BLaER1 (cell line): ENCODE results near the gene NDUFAF3.

Experiments used
- H3K27ac ChIP-seq: shearing (Covaris generic); formaldehyde crosslinking; 2 replicates; pipeline ENCODE4 v1.8.1; 2022
- H3K27me3 ChIP-seq: shearing (Covaris generic); formaldehyde crosslinking; 2 replicates; pipeline ENCODE4 v1.8.1; 2022
- H3K36me3 ChIP-seq: shearing (Covaris generic); formaldehyde crosslinking; 2 replicates; pipeline ENCODE4 v1.8.1; 2022
- H3K4me1 ChIP-seq: shearing (Covaris generic); formaldehyde crosslinking; 2 replicates; pipeline ENCODE4 v1.8.1; 2022
- H3K4me2 ChIP-seq: shearing (Covaris generic); formaldehyde crosslinking; 2 replicates; pipeline ENCODE4 v1.8.1; 2022
- H3K4me3 ChIP-seq: shearing (Covaris generic); formaldehyde crosslinking; 2 replicates; pipeline ENCODE4 v1.8.1; 2022
- H3K9ac ChIP-seq: shearing (Covaris generic); formaldehyde crosslinking; 2 replicates; pipeline ENCODE4 v1.8.1; 2022
- H3K9me3 ChIP-seq: shearing (Covaris generic); formaldehyde crosslinking; 2 replicates; pipeline ENCODE4 v1.8.1; 2022
- H4K20me1 ChIP-seq: shearing (Covaris generic); formaldehyde crosslinking; 2 replicates; pipeline ENCODE4 v1.8.1; 2022
- Cebpa-rat ChIP-seq: shearing (Covaris generic); IDR thresholded peaks from 2 replicates; pipeline ENCODE4 v1.8.1; 2022

The NDUFAF3 gene

GRCh38 chr3:49021813-49022687 is at the start of gene NDUFAF3:
Gene NDUFAF3, plus strand, starts transcription at chr3:49022121. Its CDS starts 24 bp downstream, at chr3:49022145.
- Histone ChIP-seq H3K9me3 (no peaks in the 10 kb centered on the region), H3K36me3 (peaks cover 44% of the 10 kb centered on the region), H3K27ac (peak within 1 kb of the TSS; percentile 100), H4K20me1 (peaks cover 55% of the 10 kb centered on the region), H3K4me1 (peaks cover 61% of the 10 kb centered on the region), H3K9ac (peak within 1 kb of the TSS; percentile 100), H3K27me3 (no peaks in the 10 kb centered on the region), H3K4me3 (peak within 1 kb of the TSS; percentile 96), H3K4me2 (peak within 1 kb of the TSS; percentile 97)
- TF ChIP-seq Cebpa-rat: no peak

GRCh38 chr3:48974076-48974864 is 47.7 kb upstream of the NDUFAF3 start:
- Histone ChIP-seq H3K27ac (no peak overlapping the region), H3K4me2 (no peak overlapping the region), H3K4me1 (no peaks in the 10 kb centered on the region), H3K9ac (no peak overlapping the region), H4K20me1 (peaks cover 10% of the 10 kb centered on the region; the same call in 1 of the 2 replicates), H3K36me3 (peaks cover 99% of the 10 kb centered on the region), H3K9me3 (no peaks in the 10 kb centered on the region), H3K4me3 (no peak overlapping the region), H3K27me3 (no peaks in the 10 kb centered on the region)
- TF ChIP-seq Cebpa-rat: no peak

- Histone ChIP-seq H3K4me2 (no peak overlapping the region), H3K27ac (no peak overlapping the region), H4K20me1 (peaks cover 19% of the 10 kb centered on the region), H3K27me3 (no peaks in the 10 kb centered on the region), H3K36me3 (peaks cover 99% of the 10 kb centered on the region), H3K9me3 (no peaks in the 10 kb centered on the region), H3K4me1 (no peaks in the 10 kb centered on the region), H3K4me3 (no peak overlapping the region), H3K9ac (no peak overlapping the region)
- no peak for TF ChIP-seq Cebpa-rat
Observed at GRCh38 chr3:48979451-48979850, 42.5 kb upstream of the NDUFAF3 start.

- TF ChIP-seq Cebpa-rat: no peak
- Histone ChIP-seq H3K36me3 (peaks cover 99% of the 10 kb centered on the region), H3K27ac (no peak overlapping the region)
Observed at GRCh38 chr3:48980295-48980694, 41.6 kb upstream of the NDUFAF3 start.

GRCh38 chr3:48982016-48982415 is 39.9 kb upstream of the NDUFAF3 start:
- no peak overlapping the region for H3K9ac ChIP-seq
- no peak overlapping the region for H3K4me2 ChIP-seq
- no peaks in the 10 kb centered on the region for H3K9me3 ChIP-seq
- H3K36me3 ChIP-seq: peaks cover 99% of the 10 kb centered on the region
- no peak for TF ChIP-seq Cebpa-rat
- H3K27ac ChIP-seq: no peak overlapping the region
- peaks cover 16% of the 10 kb centered on the region for H4K20me1 ChIP-seq
- H3K4me1 ChIP-seq: no peaks in the 10 kb centered on the region
- no peaks in the 10 kb centered on the region for H3K27me3 ChIP-seq
- H3K4me3 ChIP-seq: no peak overlapping the region

More at GRCh38 chr3:48980295-48980694, 41.6 kb upstream of the NDUFAF3 start:
- Histone ChIP-seq H3K4me3 (no peak overlapping the region), H3K9me3 (no peaks in the 10 kb centered on the region), H3K9ac (no peak overlapping the region), H3K4me1 (no peaks in the 10 kb centered on the region), H3K4me2 (no peak overlapping the region), H4K20me1 (peaks cover 16% of the 10 kb centered on the region; the same call in 1 of the 2 replicates), H3K27me3 (no peaks in the 10 kb centered on the region)

- H3K27ac ChIP-seq: no peak overlapping the region
Observed at GRCh38 chr3:48982686-48983085, 39.2 kb upstream of the NDUFAF3 start.

GRCh38 chr3:48983096-48983495 is 38.8 kb upstream of the NDUFAF3 start:
- Histone ChIP-seq H4K20me1 (peaks cover 16% of the 10 kb centered on the region), H3K27me3 (no peaks in the 10 kb centered on the region), H3K9ac (no peak overlapping the region), H3K36me3 (peaks cover 90% of the 10 kb centered on the region), H3K4me3 (no peak overlapping the region), H3K4me2 (no peak overlapping the region), H3K4me1 (peaks cover 2% of the 10 kb centered on the region), H3K9me3 (no peaks in the 10 kb centered on the region), H3K27ac (no peak overlapping the region)
- TF ChIP-seq Cebpa-rat: no peak

More at GRCh38 chr3:48982686-48983085, 39.2 kb upstream of the NDUFAF3 start:
- Histone ChIP-seq H4K20me1 (peaks cover 16% of the 10 kb centered on the region), H3K36me3 (peaks cover 94% of the 10 kb centered on the region), H3K9ac (no peak overlapping the region), H3K4me3 (no peak overlapping the region), H3K9me3 (no peaks in the 10 kb centered on the region), H3K4me1 (no peaks in the 10 kb centered on the region), H3K27me3 (no peaks in the 10 kb centered on the region), H3K4me2 (no peak overlapping the region)
- TF ChIP-seq Cebpa-rat: no peak

GRCh38 chr3:48984663-48985062 is 37.3 kb upstream of the NDUFAF3 start:
- Histone ChIP-seq H3K4me2 (no peak overlapping the region), H3K36me3 (peaks cover 75% of the 10 kb centered on the region), H4K20me1 (peaks cover 16% of the 10 kb centered on the region), H3K4me3 (no peak overlapping the region), H3K9ac (no peak overlapping the region), H3K27me3 (peaks cover 8% of the 10 kb centered on the region; the same call in 1 of the 2 replicates), H3K27ac (no peak overlapping the region), H3K4me1 (peaks cover 17% of the 10 kb centered on the region), H3K9me3 (no peaks in the 10 kb centered on the region)
- TF ChIP-seq Cebpa-rat: no peak

GRCh38 chr3:48985831-48986376 is 36.0 kb upstream of the NDUFAF3 start:
- no peak for TF ChIP-seq Cebpa-rat
- H3K9ac ChIP-seq: 0 out of 2 replicates have a peak overlapping the region, but pooled peaks have one; percentile 15
- H3K4me3 ChIP-seq: no peak overlapping the region
- peaks cover 23% of the 10 kb centered on the region for H3K4me1 ChIP-seq
- peaks cover 16% of the 10 kb centered on the region for H4K20me1 ChIP-seq
- no peak overlapping the region for H3K27ac ChIP-seq
- H3K4me2 ChIP-seq: no peak overlapping the region
- H3K36me3 ChIP-seq: peaks cover 63% of the 10 kb centered on the region
- peaks cover 20% of the 10 kb centered on the region; the same call in 1 of the 2 replicates for H3K27me3 ChIP-seq
- no peaks in the 10 kb centered on the region for H3K9me3 ChIP-seq
